Activated naive CD4-positive, alpha-beta T cell treated with anti-CD3 and anti-CD28 coated beads, Interleukin-2, amount 50 U/mL, for 24 hours (primary cell): ENCODE results near the gene POFUT2.

Source experiments
- H3K27ac Mint-ChIP-seq: one replicate; pipeline ENCODE4 v1.8.0; 2021; ENCODE audit warnings: mild to moderate bottlenecking, mixed read lengths
- H3K27me3 Mint-ChIP-seq: one replicate; pipeline ENCODE4 v1.8.0; 2021; ENCODE audit warnings: mixed read lengths
- H3K36me3 Mint-ChIP-seq: one replicate; pipeline ENCODE4 v1.8.0; 2021; ENCODE audit warnings: mixed read lengths
- H3K4me1 Mint-ChIP-seq: one replicate; pipeline ENCODE4 v1.8.0; 2021; ENCODE audit warnings: mixed read lengths
- H3K4me3 Mint-ChIP-seq: one replicate; pipeline ENCODE4 v1.8.0; 2021; ENCODE audit warnings: mild to moderate bottlenecking, mixed read lengths
- H3K9me3 Mint-ChIP-seq: one replicate; pipeline ENCODE4 v1.8.0; 2021; ENCODE audit warnings: mixed read lengths

The POFUT2 gene

GRCh38 chr21:45285266-45285931 lies 2.3 kb downstream of the POFUT2 start:
- peaks cover 6% of the 10 kb centered on the region for H3K36me3 Mint-ChIP-seq
- H3K27me3 Mint-ChIP-seq: no peaks in the 10 kb centered on the region

GRCh38 chr21:45284456-45284741 lies 3.3 kb downstream of the POFUT2 start:
- Mint-ChIP-seq H3K27ac (no peak overlapping the region), H3K36me3 (peaks cover 7% of the 10 kb centered on the region), H3K4me3 (no peak overlapping the region)

More at GRCh38 chr21:45285266-45285931, 2.3 kb downstream of the POFUT2 start:
- no peaks in the 10 kb centered on the region for H3K9me3 Mint-ChIP-seq
- H3K27ac Mint-ChIP-seq: peak overlapping the region; percentile 68
- H3K4me3 Mint-ChIP-seq: peak overlapping the region; percentile 47
- peaks cover 36% of the 10 kb centered on the region for H3K4me1 Mint-ChIP-seq

GRCh38 chr21:45283611-45284455 lies 3.9 kb downstream of the POFUT2 start:
- no peaks in the 10 kb centered on the region for H3K27me3 Mint-ChIP-seq
- H3K9me3 Mint-ChIP-seq: no peaks in the 10 kb centered on the region
- H3K4me1 Mint-ChIP-seq: peaks cover 24% of the 10 kb centered on the region
- no peak overlapping the region for H3K4me3 Mint-ChIP-seq
- H3K27ac Mint-ChIP-seq: no peak overlapping the region
- peaks cover 7% of the 10 kb centered on the region for H3K36me3 Mint-ChIP-seq

More at GRCh38 chr21:45284456-45284741, 3.3 kb downstream of the POFUT2 start:
- Mint-ChIP-seq H3K27me3 (no peaks in the 10 kb centered on the region), H3K4me1 (peaks cover 30% of the 10 kb centered on the region), H3K9me3 (no peaks in the 10 kb centered on the region)

GRCh38 chr21:45283035-45283610 lies 4.6 kb downstream of the POFUT2 start:
- H3K4me1 Mint-ChIP-seq: peaks cover 23% of the 10 kb centered on the region
- H3K27me3 Mint-ChIP-seq: no peaks in the 10 kb centered on the region
- no peak overlapping the region for H3K27ac Mint-ChIP-seq
- no peaks in the 10 kb centered on the region for H3K9me3 Mint-ChIP-seq
- H3K4me3 Mint-ChIP-seq: no peak overlapping the region
- H3K36me3 Mint-ChIP-seq: peaks cover 7% of the 10 kb centered on the region

- Mint-ChIP-seq H3K9me3 (no peaks in the 10 kb centered on the region), H3K36me3 (peaks cover 7% of the 10 kb centered on the region), H3K4me3 (no peak overlapping the region), H3K27me3 (no peaks in the 10 kb centered on the region), H3K4me1 (peaks cover 23% of the 10 kb centered on the region), H3K27ac (no peak overlapping the region)
These were observed 5.2 kb downstream of the POFUT2 start for GRCh38 chr21:45282283-45283034.

GRCh38 chr21:45281411-45282282 lies 6.0 kb downstream of the POFUT2 start:
- no peak overlapping the region for H3K4me3 Mint-ChIP-seq
- H3K36me3 Mint-ChIP-seq: peaks cover 7% of the 10 kb centered on the region
- H3K9me3 Mint-ChIP-seq: no peaks in the 10 kb centered on the region
- peaks cover 23% of the 10 kb centered on the region for H3K4me1 Mint-ChIP-seq
- H3K27ac Mint-ChIP-seq: no peak overlapping the region
- no peaks in the 10 kb centered on the region for H3K27me3 Mint-ChIP-seq

GRCh38 chr21:45280969-45281368 lies 6.7 kb downstream of the POFUT2 start:
- Mint-ChIP-seq H3K9me3 (no peaks in the 10 kb centered on the region), H3K4me3 (no peak overlapping the region), H3K4me1 (peaks cover 18% of the 10 kb centered on the region), H3K27me3 (no peaks in the 10 kb centered on the region), H3K27ac (no peak overlapping the region), H3K36me3 (peaks cover 7% of the 10 kb centered on the region)

- H3K4me3 Mint-ChIP-seq: no peak overlapping the region
- no peaks in the 10 kb centered on the region for H3K9me3 Mint-ChIP-seq
- H3K4me1 Mint-ChIP-seq: peaks cover 11% of the 10 kb centered on the region
- H3K27me3 Mint-ChIP-seq: no peaks in the 10 kb centered on the region
- H3K36me3 Mint-ChIP-seq: peaks cover 10% of the 10 kb centered on the region
- H3K27ac Mint-ChIP-seq: peak overlapping the region; percentile 19
These were observed 7.4 kb downstream of the POFUT2 start for GRCh38 chr21:45280178-45280821.

- Mint-ChIP-seq H3K4me1 (peaks cover 5% of the 10 kb centered on the region), H3K36me3 (peaks cover 8% of the 10 kb centered on the region), H3K4me3 (no peak overlapping the region), H3K9me3 (no peaks in the 10 kb centered on the region), H3K27ac (peak overlapping the region; percentile 19), H3K27me3 (no peaks in the 10 kb centered on the region)
These were observed 8.1 kb downstream of the POFUT2 start for GRCh38 chr21:45279446-45280177.

GRCh38 chr21:45278156-45278911 lies 9.4 kb downstream of the POFUT2 start:
- Mint-ChIP-seq H3K4me1 (no peaks in the 10 kb centered on the region), H3K27me3 (no peaks in the 10 kb centered on the region), H3K27ac (no peak overlapping the region), H3K4me3 (no peak overlapping the region), H3K36me3 (peaks cover 8% of the 10 kb centered on the region), H3K9me3 (no peaks in the 10 kb centered on the region)

GRCh38 chr21:45277101-45278045 lies 10.3 kb downstream of the POFUT2 start:
- Mint-ChIP-seq H3K27me3 (no peaks in the 10 kb centered on the region), H3K36me3 (peaks cover 8% of the 10 kb centered on the region), H3K27ac (no peak overlapping the region), H3K9me3 (no peaks in the 10 kb centered on the region), H3K4me3 (no peak overlapping the region), H3K4me1 (no peaks in the 10 kb centered on the region)

GRCh38 chr21:45276596-45276995 lies 11.1 kb downstream of the POFUT2 start:
- Mint-ChIP-seq H3K27ac (no peak overlapping the region), H3K4me1 (no peaks in the 10 kb centered on the region), H3K27me3 (no peaks in the 10 kb centered on the region), H3K4me3 (no peak overlapping the region), H3K9me3 (no peaks in the 10 kb centered on the region), H3K36me3 (peaks cover 8% of the 10 kb centered on the region)
